WI38 (cell line): ENCODE data around the gene SERPINH1.
"Not testable (repeated sequence)": the region's sequence is repeated elsewhere in the genome, so short reads cannot be mapped to it uniquely, and the experiment has no call there.

Experiments used
- H3K4me3 ChIP-seq: 2 replicates; pipeline ENCODE4 v1.5.1; 2011; ENCODE audit warnings: low read depth, mild to moderate bottlenecking, control low read depth, low read length
- CTCF ChIP-seq: IDR thresholded peaks from 2 replicates; pipeline ENCODE4 v1.5.1; 2012; ENCODE audit warnings: low read depth, mild to moderate bottlenecking, control low read depth, low read length

The SERPINH1 gene

GRCh38 chr11:75579841-75580240 lies 17.8 kb downstream of the SERPINH1 start:
- TF ChIP-seq CTCF = no peak
- no peak overlapping the region for H3K4me3 ChIP-seq

GRCh38 chr11:75582506-75582894 lies 20.4 kb downstream of the SERPINH1 start:
- no peak for TF ChIP-seq CTCF
- H3K4me3 ChIP-seq = peak overlapping the region; percentile 63

GRCh38 chr11:75582895-75583717 lies 21.1 kb downstream of the SERPINH1 start:
- H3K4me3 ChIP-seq = peak overlapping the region; percentile 63
- TF ChIP-seq CTCF = peak; percentile 40

GRCh38 chr11:75583718-75584658 lies 21.9 kb downstream of the SERPINH1 start:
- peak overlapping the region; percentile 63 for H3K4me3 ChIP-seq
- TF ChIP-seq CTCF = no peak

- not testable (repeated sequence) for H3K4me3 ChIP-seq
Measured at GRCh38 chr11:75584659-75585292, 22.7 kb downstream of the SERPINH1 start.

GRCh38 chr11:75585293-75585670 lies 23.2 kb downstream of the SERPINH1 start:
- no peak overlapping the region for H3K4me3 ChIP-seq
- TF ChIP-seq CTCF = no peak

- no peak overlapping the region for H3K4me3 ChIP-seq
- TF ChIP-seq CTCF = no peak
Measured at GRCh38 chr11:75586395-75586794, 24.3 kb downstream of the SERPINH1 start.
